OCI-LY7 (cell line): ENCODE measurements around the gene MYADM.

Source experiments
- EZH2phosphoT487 ChIP-seq: fragments of 200-600 bp; sonication (generic); IDR thresholded peaks from 2 replicates; pipeline ENCODE4 v1.6.1; 2018; ENCODE audit warnings: low read depth, borderline replicate concordance, mild to moderate bottlenecking, mixed run types, antibody characterized with exemption, low read length, moderate library complexity, mixed read lengths
- TF ChIP-seq, protein P1 (sequence below): fragments of 200-600 bp; sonication (generic); conservative IDR thresholded peaks from 2 replicates; pipeline ENCODE4 v1.5.1; 2014; ENCODE audit warnings: mild to moderate bottlenecking, antibody characterized with exemption, low read length, moderate library complexity, mixed read lengths

GRCh38 chr19:53892301-53892980 lies 24.8 kb downstream of the MYADM start:
- TF ChIP-seq, protein P1, sequence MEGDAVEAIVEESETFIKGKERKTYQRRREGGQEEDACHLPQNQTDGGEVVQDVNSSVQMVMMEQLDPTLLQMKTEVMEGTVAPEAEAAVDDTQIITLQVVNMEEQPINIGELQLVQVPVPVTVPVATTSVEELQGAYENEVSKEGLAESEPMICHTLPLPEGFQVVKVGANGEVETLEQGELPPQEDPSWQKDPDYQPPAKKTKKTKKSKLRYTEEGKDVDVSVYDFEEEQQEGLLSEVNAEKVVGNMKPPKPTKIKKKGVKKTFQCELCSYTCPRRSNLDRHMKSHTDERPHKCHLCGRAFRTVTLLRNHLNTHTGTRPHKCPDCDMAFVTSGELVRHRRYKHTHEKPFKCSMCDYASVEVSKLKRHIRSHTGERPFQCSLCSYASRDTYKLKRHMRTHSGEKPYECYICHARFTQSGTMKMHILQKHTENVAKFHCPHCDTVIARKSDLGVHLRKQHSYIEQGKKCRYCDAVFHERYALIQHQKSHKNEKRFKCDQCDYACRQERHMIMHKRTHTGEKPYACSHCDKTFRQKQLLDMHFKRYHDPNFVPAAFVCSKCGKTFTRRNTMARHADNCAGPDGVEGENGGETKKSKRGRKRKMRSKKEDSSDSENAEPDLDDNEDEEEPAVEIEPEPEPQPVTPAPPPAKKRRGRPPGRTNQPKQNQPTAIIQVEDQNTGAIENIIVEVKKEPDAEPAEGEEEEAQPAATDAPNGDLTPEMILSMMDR, result no peak
- TF ChIP-seq EZH2phosphoT487, result no peak
